ENCODE measurements around the gene RPL5.
A peak's percentile ranks its signal among the peaks of the same experiment; 100 is the strongest.

RPL5 gene

DNA sequence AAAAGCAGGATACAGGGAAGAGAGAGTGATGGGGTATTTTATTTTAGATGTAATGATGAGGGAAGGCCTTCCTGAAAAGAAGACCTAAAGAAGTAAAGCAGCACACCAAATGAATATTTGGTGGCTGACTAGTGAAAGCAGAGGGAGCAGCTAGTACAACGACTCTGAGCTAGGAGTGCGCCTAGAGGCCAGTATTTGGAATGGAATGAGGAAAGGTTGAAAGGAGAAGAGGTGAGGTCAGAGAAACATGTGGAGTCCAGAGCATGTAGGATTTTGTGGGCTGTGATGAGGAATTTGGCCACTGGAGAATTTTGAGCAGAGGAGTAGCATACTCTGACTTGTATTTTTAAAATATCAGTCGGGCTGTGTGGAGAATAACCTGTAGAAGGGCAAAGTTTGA is 11.8 kb upstream of the RPL5 start:
- H2BK15ac ChIP-seq (ENCODE audit: low read depth, poor library complexity, severe bottlenecking): no peak overlapping the region
- no peak overlapping the region for H2BK12ac ChIP-seq (ENCODE audit: low read length in 2 of 2)
- no peak overlapping the region for H3K14ac ChIP-seq (ENCODE audit: low read length in 2 of 2)
- H2BK120ac ChIP-seq (ENCODE audit: low read depth, low read length): no peak overlapping the region
- H3K4me1 ChIP-seq (ENCODE audit: control insufficient read depth, insufficient read depth, low read depth, low read length): peaks cover 2% of the 10 kb centered on the region
- H3K9me3 ChIP-seq (ENCODE audit: control insufficient read depth, low read length): no peaks in the 10 kb centered on the region
- no peak for DNase-seq
- no peak overlapping the region for H3K9ac ChIP-seq (ENCODE audit: low read length)
- 77% methylated on average over 3 of the region's 3 CpGs for WGBS
- H4K91ac ChIP-seq (ENCODE audit: low read length): no peak overlapping the region
- H4K8ac ChIP-seq (ENCODE audit: low read length): no peak overlapping the region
- no peak overlapping the region for H3K27ac ChIP-seq (ENCODE audit: low read length, poor library complexity, severe bottlenecking)
- H2BK5ac ChIP-seq (ENCODE audit: low read depth, low read length, poor library complexity, severe bottlenecking): no peak overlapping the region
- H3K23ac ChIP-seq (ENCODE audit: low read length in 2 of 2): no peak overlapping the region
- no peak overlapping the region for H3K4ac ChIP-seq (ENCODE audit: low read depth in 1 of 2, low read length in 2 of 2)
- no peak overlapping the region for H2AK5ac ChIP-seq (ENCODE audit: low read length, severe bottlenecking)
- H3K79me1 ChIP-seq (replicated peaks; ENCODE audit: low read length, poor library complexity, severe bottlenecking): no peaks in the 10 kb centered on the region
- H3K18ac ChIP-seq (ENCODE audit: low read depth in 1 of 2, low read length in 2 of 2): no peak overlapping the region
- H3K4me2 ChIP-seq (ENCODE audit: low read length, poor library complexity, severe bottlenecking): no peak overlapping the region
- H3K27me3 ChIP-seq (ENCODE audit: control insufficient read depth in 1 of 2, insufficient read depth in 1 of 2, low read length in 2 of 2): no peaks in the 10 kb centered on the region
- no peaks in the 10 kb centered on the region for H3K36me3 ChIP-seq (ENCODE audit: control insufficient read depth in 1 of 2, insufficient read depth in 2 of 2, low read depth in 1 of 2, low read length in 2 of 2)
- no peak overlapping the region for H3K4me3 ChIP-seq (ENCODE audit: insufficient read depth in 1 of 2, low read depth in 1 of 2, low read length in 2 of 2)
- no peak overlapping the region for H2AFZ ChIP-seq (ENCODE audit: low read depth, low read length)

DNA sequence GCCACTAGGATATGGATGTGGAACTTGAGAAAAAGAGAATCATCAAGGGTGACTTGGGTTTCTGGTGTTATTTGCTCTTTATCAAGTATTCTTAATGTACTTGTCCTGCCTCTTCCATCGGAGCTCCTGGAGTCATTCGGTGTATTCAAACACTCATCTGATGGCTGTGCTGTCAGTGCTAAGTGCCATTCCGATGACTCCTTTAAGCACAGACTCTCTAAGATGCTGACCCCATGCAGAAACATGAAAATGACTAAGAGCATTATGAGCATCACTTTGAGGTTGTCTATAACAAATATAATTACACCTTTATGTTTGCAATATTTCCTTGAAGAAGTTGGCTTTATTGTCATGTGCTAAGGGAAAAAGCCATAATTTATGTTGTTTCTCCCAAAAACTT is 11.3 kb upstream of the RPL5 start:
- Histone ChIP-seq H3K18ac (ENCODE audit: low read depth in 1 of 2, low read length in 2 of 2) (no peak overlapping the region), H3K79me1 (replicated peaks; ENCODE audit: low read length, poor library complexity, severe bottlenecking) (no peaks in the 10 kb centered on the region), H3K4ac (ENCODE audit: low read depth in 1 of 2, low read length in 2 of 2) (no peak overlapping the region)

DNA sequence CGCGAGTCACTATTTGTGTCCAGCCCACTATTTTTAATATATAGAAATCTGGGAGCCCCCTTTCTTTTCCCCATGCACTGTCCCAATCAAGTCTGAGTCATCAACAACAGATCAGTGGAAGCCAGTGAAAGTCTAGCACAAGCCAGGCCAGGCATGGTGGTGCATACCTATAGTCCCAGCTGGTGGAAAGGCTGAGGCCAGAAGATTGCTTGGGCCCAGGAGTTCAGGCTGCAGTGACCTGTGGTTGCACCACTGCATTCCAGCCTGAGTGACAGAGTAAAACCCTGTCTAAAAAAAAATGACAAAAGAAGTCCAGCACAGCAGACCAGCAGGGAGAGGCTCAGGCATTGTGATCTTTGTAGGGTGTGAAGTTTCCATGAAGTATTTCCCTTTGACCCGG is 9.0 kb upstream of the RPL5 start:
- peaks cover 2% of the 10 kb centered on the region for H3K4me1 ChIP-seq (ENCODE audit: control insufficient read depth, insufficient read depth, low read depth, low read length)
- H3K9me3 ChIP-seq (ENCODE audit: control insufficient read depth, low read length): no peaks in the 10 kb centered on the region
- H3K4me3 ChIP-seq (ENCODE audit: insufficient read depth in 1 of 2, low read depth in 1 of 2, low read length in 2 of 2): no peak overlapping the region
- H2AK5ac ChIP-seq (ENCODE audit: low read length, severe bottlenecking): no peak overlapping the region
- no peak overlapping the region for H3K27ac ChIP-seq (ENCODE audit: low read length, poor library complexity, severe bottlenecking)
- H3K9ac ChIP-seq (ENCODE audit: low read length): no peak overlapping the region
- H3K4ac ChIP-seq (ENCODE audit: low read depth in 1 of 2, low read length in 2 of 2): no peak overlapping the region
- no peak overlapping the region for H3K4me2 ChIP-seq (ENCODE audit: low read length, poor library complexity, severe bottlenecking)
- H2BK15ac ChIP-seq (ENCODE audit: low read depth, poor library complexity, severe bottlenecking): no peak overlapping the region
- H2BK5ac ChIP-seq (ENCODE audit: low read depth, low read length, poor library complexity, severe bottlenecking): no peak overlapping the region
- H3K36me3 ChIP-seq (ENCODE audit: control insufficient read depth in 1 of 2, insufficient read depth in 2 of 2, low read depth in 1 of 2, low read length in 2 of 2): no peaks in the 10 kb centered on the region
- H2AFZ ChIP-seq (ENCODE audit: low read depth, low read length): no peak overlapping the region
- no peak overlapping the region for H3K14ac ChIP-seq (ENCODE audit: low read length in 2 of 2)
- no peak overlapping the region for H4K91ac ChIP-seq (ENCODE audit: low read length)
- DNase-seq: peak; percentile 85
- no peaks in the 10 kb centered on the region for H3K27me3 ChIP-seq (ENCODE audit: control insufficient read depth in 1 of 2, insufficient read depth in 1 of 2, low read length in 2 of 2)
- no peak overlapping the region for H2BK12ac ChIP-seq (ENCODE audit: low read length in 2 of 2)
- WGBS: 83% methylated on average over 3 of the region's 3 CpGs
- no peak overlapping the region for H3K23ac ChIP-seq (ENCODE audit: low read length in 2 of 2)
- H3K79me1 ChIP-seq (replicated peaks; ENCODE audit: low read length, poor library complexity, severe bottlenecking): no peaks in the 10 kb centered on the region
- no peak overlapping the region for H3K18ac ChIP-seq (ENCODE audit: low read depth in 1 of 2, low read length in 2 of 2)
- H4K8ac ChIP-seq (ENCODE audit: low read length): no peak overlapping the region
- H2BK120ac ChIP-seq (ENCODE audit: low read depth, low read length): no peak overlapping the region

More for the DNA sequence above, 11.3 kb upstream of the RPL5 start:
- Histone ChIP-seq H2BK5ac (ENCODE audit: low read depth, low read length, poor library complexity, severe bottlenecking) (no peak overlapping the region), H3K23ac (ENCODE audit: low read length in 2 of 2) (no peak overlapping the region), H3K36me3 (ENCODE audit: control insufficient read depth in 1 of 2, insufficient read depth in 2 of 2, low read depth in 1 of 2, low read length in 2 of 2) (no peaks in the 10 kb centered on the region), H4K8ac (ENCODE audit: low read length) (no peak overlapping the region), H2AFZ (ENCODE audit: low read depth, low read length) (no peak overlapping the region), H3K27ac (ENCODE audit: low read length, poor library complexity, severe bottlenecking) (no peak overlapping the region), H2BK15ac (ENCODE audit: low read depth, poor library complexity, severe bottlenecking) (no peak overlapping the region), H3K4me2 (ENCODE audit: low read length, poor library complexity, severe bottlenecking) (no peak overlapping the region), H3K4me1 (ENCODE audit: control insufficient read depth, insufficient read depth, low read depth, low read length) (peaks cover 2% of the 10 kb centered on the region), H3K4me3 (ENCODE audit: insufficient read depth in 1 of 2, low read depth in 1 of 2, low read length in 2 of 2) (no peak overlapping the region), H3K9ac (ENCODE audit: low read length) (no peak overlapping the region), H3K14ac (ENCODE audit: low read length in 2 of 2) (no peak overlapping the region), H2BK12ac (ENCODE audit: low read length in 2 of 2) (no peak overlapping the region), H4K91ac (ENCODE audit: low read length) (no peak overlapping the region), H3K9me3 (ENCODE audit: control insufficient read depth, low read length) (no peaks in the 10 kb centered on the region), H2BK120ac (ENCODE audit: low read depth, low read length) (no peak overlapping the region), H2AK5ac (ENCODE audit: low read length, severe bottlenecking) (no peak overlapping the region), H3K27me3 (ENCODE audit: control insufficient read depth in 1 of 2, insufficient read depth in 1 of 2, low read length in 2 of 2) (no peaks in the 10 kb centered on the region)
- 95% methylated on average over 3 of the region's 3 CpGs for WGBS
- no peak for DNase-seq

- H3K4me1 ChIP-seq (ENCODE audit: control insufficient read depth, insufficient read depth, low read depth, low read length): peaks cover 4% of the 10 kb centered on the region
- no peaks in the 10 kb centered on the region for H3K36me3 ChIP-seq (ENCODE audit: control insufficient read depth in 1 of 2, insufficient read depth in 2 of 2, low read depth in 1 of 2, low read length in 2 of 2)
- no peak overlapping the region for H4K8ac ChIP-seq (ENCODE audit: low read length)
- no peak overlapping the region for H3K4ac ChIP-seq (ENCODE audit: low read depth in 1 of 2, low read length in 2 of 2)
- H3K14ac ChIP-seq (ENCODE audit: low read length in 2 of 2): no peak overlapping the region
- no peak overlapping the region for H3K4me2 ChIP-seq (ENCODE audit: low read length, poor library complexity, severe bottlenecking)
- no peak overlapping the region for H3K23ac ChIP-seq (ENCODE audit: low read length in 2 of 2)
- no peak overlapping the region for H2AFZ ChIP-seq (ENCODE audit: low read depth, low read length)
- no peak overlapping the region for H2AK5ac ChIP-seq (ENCODE audit: low read length, severe bottlenecking)
- no peak overlapping the region for H2BK120ac ChIP-seq (ENCODE audit: low read depth, low read length)
- no peak overlapping the region for H3K9ac ChIP-seq (ENCODE audit: low read length)
- H3K79me1 ChIP-seq (replicated peaks; ENCODE audit: low read length, poor library complexity, severe bottlenecking): no peaks in the 10 kb centered on the region
- no peak overlapping the region for H3K4me3 ChIP-seq (ENCODE audit: insufficient read depth in 1 of 2, low read depth in 1 of 2, low read length in 2 of 2)
- no peak overlapping the region for H4K91ac ChIP-seq (ENCODE audit: low read length)
- no peak overlapping the region for H2BK15ac ChIP-seq (ENCODE audit: low read depth, poor library complexity, severe bottlenecking)
- 27% methylated on average over 2 of the region's 6 CpGs for WGBS
- H2BK5ac ChIP-seq (ENCODE audit: low read depth, low read length, poor library complexity, severe bottlenecking): no peak overlapping the region
- no peak overlapping the region for H2BK12ac ChIP-seq (ENCODE audit: low read length in 2 of 2)
- H3K18ac ChIP-seq (ENCODE audit: low read depth in 1 of 2, low read length in 2 of 2): no peak overlapping the region
- H3K27me3 ChIP-seq (ENCODE audit: control insufficient read depth in 1 of 2, insufficient read depth in 1 of 2, low read length in 2 of 2): no peaks in the 10 kb centered on the region
- DNase-seq: no peak
- H3K27ac ChIP-seq (ENCODE audit: low read length, poor library complexity, severe bottlenecking): no peak overlapping the region
- no peaks in the 10 kb centered on the region for H3K9me3 ChIP-seq (ENCODE audit: control insufficient read depth, low read length)
Measured at GRCh38 chr1:92826792-92827191, 5.0 kb upstream of the RPL5 start.
